HepG2 (cell line): ENCODE data around the gene DPAGT1. TPM values are rescaled to one million over a fixed set of nuclear protein-coding genes. Genes with fewer than 3 reads are reported as not detected.

Source experiments
- ATRX ChIP-seq: sonication (generic); formaldehyde crosslinking; IDR thresholded peaks from 2 replicates; pipeline ENCODE4 v1.4.0; 2020; ENCODE audit warnings: missing genetic modification reagents, borderline replicate concordance
- DRAP1 ChIP-seq: IDR thresholded peaks from 2 replicates; pipeline ENCODE4 v1.6.1; 2016; ENCODE audit warnings: missing genetic modification reagents, missing compliant biosample characterization
- HNF1A ChIP-seq, 2 experiments: sonication (generic) in 1 of 2; formaldehyde crosslinking in 1 of 2; IDR thresholded peaks; 2 replicates each; pipeline versions ENCODE4 v1.4.0 to v1.6.1; 2016 to 2020; ENCODE audit warnings: borderline replicate concordance in 1 of 2, low read depth in 1 of 2, mild to moderate bottlenecking in 1 of 2, missing genetic modification reagents in 1 of 2
- KDM4B ChIP-seq: sonication (generic); formaldehyde crosslinking; IDR thresholded peaks from 2 replicates; pipeline ENCODE4 v1.4.0; 2020; ENCODE audit warnings: missing genetic modification reagents
- MAX ChIP-seq: IDR thresholded peaks from 2 replicates; pipeline ENCODE4 v1.6.1; 2012; ENCODE audit warnings: inconsistent platforms
- PPARG ChIP-seq: conservative IDR thresholded peaks from 2 replicates; pipeline ENCODE4 v1.6.1; 2016; ENCODE audit warnings: missing biosample characterization, missing genetic modification reagents
- SOX6 ChIP-seq, 2 experiments: fragments of 450-650 bp in 1 of 2; sonication (generic) in 1 of 2; formaldehyde crosslinking in 1 of 2; IDR thresholded peaks; 2 replicates each; pipeline versions ENCODE4 v1.4.0 to v1.6.1; 2017 to 2020; ENCODE audit warnings: antibody characterized with exemption in 1 of 2, mild to moderate bottlenecking in 1 of 2, missing genetic modification reagents in 1 of 2
- SP140L ChIP-seq: sonication (generic); formaldehyde crosslinking; IDR thresholded peaks from 2 replicates; pipeline ENCODE4 v1.4.0; 2020; ENCODE audit warnings: missing genetic modification reagents, borderline replicate concordance
- SPEN ChIP-seq: sonication (generic); formaldehyde crosslinking; IDR thresholded peaks from 2 replicates; pipeline ENCODE4 v1.5.1; 2020; ENCODE audit warnings: low read depth, mild to moderate bottlenecking, missing genetic modification reagents
- SRSF9 ChIP-seq: fragments of 200-400 bp; formaldehyde crosslinking; IDR thresholded peaks from 2 replicates; pipeline ENCODE4 v1.6.1; 2018; ENCODE audit warnings: borderline replicate concordance, mild to moderate bottlenecking, low read depth, low read length; ENCODE audit not compliant: insufficient read depth, poor library complexity, severe bottlenecking
- ZIK1 ChIP-seq: sonication (generic); formaldehyde crosslinking; IDR thresholded peaks from 2 replicates; pipeline ENCODE4 v1.5.0; 2020; ENCODE audit warnings: mild to moderate bottlenecking, low read depth, missing genetic modification reagents, borderline replicate concordance
- ZNF138 ChIP-seq: sonication (generic); formaldehyde crosslinking; IDR thresholded peaks from 2 replicates; pipeline ENCODE4 v1.5.0; 2020; ENCODE audit warnings: mild to moderate bottlenecking, low read depth, missing genetic modification reagents
- ZNF160 ChIP-seq: sonication (generic); formaldehyde crosslinking; IDR thresholded peaks from 2 replicates; pipeline ENCODE4 v1.8.0; 2022; ENCODE audit warnings: mild to moderate bottlenecking, inconsistent platforms, missing genetic modification reagents
- ZNF580 ChIP-seq: IDR thresholded peaks from 2 replicates; pipeline ENCODE4 v1.6.1; 2016; ENCODE audit warnings: low read depth, borderline replicate concordance
- ZNF660 ChIP-seq: sonication (generic); formaldehyde crosslinking; IDR thresholded peaks from 2 replicates; pipeline ENCODE4 v1.5.1; 2020; ENCODE audit warnings: mild to moderate bottlenecking, low read depth, missing genetic modification reagents, borderline replicate concordance
- ZNF879 ChIP-seq: sonication (generic); formaldehyde crosslinking; IDR thresholded peaks from 2 replicates; pipeline ENCODE4 v1.8.1; 2023; ENCODE audit warnings: missing genetic modification reagents
- polyA plus RNA-seq, 8 experiments: library from polyadenylated mRNA; depleted of rRNA in 3 of 8; stranded (reverse) in 7 of 8; unstranded in 1 of 8; fragments of >200 nt; fragmentation: Illumina TruSeq in 4 of 8; extraction: Trizol in 4 of 8; gene quantifications; 2 replicates each; pipeline versions ENCODE4 v1.2.1 to v1.2.3, GENCODE V29; 2011 to 2016; ENCODE audit warnings: low read depth in 4 of 8, missing spikeins in 1 of 8, mixed read lengths in 1 of 8; ENCODE audit not compliant: insufficient read depth in 1 of 8
- total RNA-seq, 5 experiments: library from RNA; depleted of rRNA; stranded (reverse); fragments of >200 nt; fragmentation: Illumina TruSeq; extraction: Trizol; gene quantifications; 2 replicates each; pipeline ENCODE4 v1.2.3, GENCODE V29; 2016; ENCODE audit warnings: low read depth in 1 of 5
- TF ChIP-seq, protein P1 (sequence below): sonication (generic); formaldehyde crosslinking; IDR thresholded peaks from 2 replicates; pipeline ENCODE4 v1.9.0; 2022; ENCODE audit warnings: missing genetic modification reagents, mild to moderate bottlenecking, borderline replicate concordance
- TF ChIP-seq, protein P2 (sequence below): sonication (generic); formaldehyde crosslinking; IDR thresholded peaks from 2 replicates; pipeline ENCODE4 v1.4.0; 2020; ENCODE audit warnings: mild to moderate bottlenecking, missing genetic modification reagents
- TF ChIP-seq, protein P3 (sequence below): IDR thresholded peaks from 2 replicates; pipeline ENCODE4 v1.6.1; 2016
- TF ChIP-seq, protein P4 (sequence below): sonication (generic); formaldehyde crosslinking; IDR thresholded peaks from 2 replicates; pipeline ENCODE4 v1.4.0; 2020; ENCODE audit warnings: missing genetic modification reagents, low read depth, mild to moderate bottlenecking, borderline replicate concordance

Gene DPAGT1
- total and polyA plus RNA-seq, 2 of the 13 experiments (the other 11 are each of a cell fraction or from before 2014, with no cell fraction given), result 37.6 to 70.7 TPM

DNA sequence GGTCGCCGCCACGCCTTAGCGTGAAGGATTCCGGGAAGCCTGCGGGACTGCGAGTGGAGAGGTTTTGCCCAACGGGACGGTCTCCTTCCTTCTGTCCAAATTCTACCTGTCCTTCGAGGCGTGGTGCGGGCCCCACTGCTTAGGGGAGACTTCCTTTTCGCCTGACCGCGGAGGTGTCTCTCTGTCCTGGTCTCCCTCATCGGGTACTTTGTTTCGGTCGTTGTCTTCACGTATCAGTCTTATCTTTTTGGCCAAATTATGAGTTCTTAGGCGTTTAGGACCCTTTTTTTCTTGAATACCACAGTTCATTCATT is 20.1 kb upstream of the DPAGT1 start (continued):
- TF ChIP-seq SOX6 (IDR thresholded peaks at IDR 0.05) (no peak), SOX6 (CRISPR knock-in tag; IDR thresholded peaks at IDR 0.05) (peak; percentile 31; the same call in 1 of the 2 replicates), HNF1A (IDR thresholded peaks at IDR 0.05; ENCODE audit: low read depth) (no peak), HNF1A (CRISPR knock-in tag; IDR thresholded peaks at IDR 0.05; ENCODE audit: borderline replicate concordance) (no peak), DRAP1 (CRISPR knock-in tag) (no peak), SPEN (no peak), KDM4B (CRISPR knock-in tag) (no peak), PPARG (CRISPR knock-in tag) (0 out of 2 replicates have a peak, but pooled peaks have one; percentile 7), SRSF9 (no peak), ZNF160 (no peak), ZNF580 (CRISPR knock-in tag) (0 out of 2 replicates have a peak, but pooled peaks have one; percentile 2), ZIK1 (CRISPR knock-in tag) (no peak), ZNF660 (CRISPR knock-in tag) (no peak), ATRX (CRISPR knock-in tag) (no peak), ZNF879 (CRISPR knock-in tag) (no peak), SP140L (CRISPR knock-in tag) (no peak), MAX (no peak), ZNF138 (CRISPR knock-in tag) (no peak)
- TF ChIP-seq, protein P1, sequence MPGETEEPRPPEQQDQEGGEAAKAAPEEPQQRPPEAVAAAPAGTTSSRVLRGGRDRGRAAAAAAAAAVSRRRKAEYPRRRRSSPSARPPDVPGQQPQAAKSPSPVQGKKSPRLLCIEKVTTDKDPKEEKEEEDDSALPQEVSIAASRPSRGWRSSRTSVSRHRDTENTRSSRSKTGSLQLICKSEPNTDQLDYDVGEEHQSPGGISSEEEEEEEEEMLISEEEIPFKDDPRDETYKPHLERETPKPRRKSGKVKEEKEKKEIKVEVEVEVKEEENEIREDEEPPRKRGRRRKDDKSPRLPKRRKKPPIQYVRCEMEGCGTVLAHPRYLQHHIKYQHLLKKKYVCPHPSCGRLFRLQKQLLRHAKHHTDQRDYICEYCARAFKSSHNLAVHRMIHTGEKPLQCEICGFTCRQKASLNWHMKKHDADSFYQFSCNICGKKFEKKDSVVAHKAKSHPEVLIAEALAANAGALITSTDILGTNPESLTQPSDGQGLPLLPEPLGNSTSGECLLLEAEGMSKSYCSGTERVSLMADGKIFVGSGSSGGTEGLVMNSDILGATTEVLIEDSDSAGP (CRISPR knock-in tag), result peak; percentile 66; the same call in 1 of the 2 replicates
- TF ChIP-seq, protein P2, sequence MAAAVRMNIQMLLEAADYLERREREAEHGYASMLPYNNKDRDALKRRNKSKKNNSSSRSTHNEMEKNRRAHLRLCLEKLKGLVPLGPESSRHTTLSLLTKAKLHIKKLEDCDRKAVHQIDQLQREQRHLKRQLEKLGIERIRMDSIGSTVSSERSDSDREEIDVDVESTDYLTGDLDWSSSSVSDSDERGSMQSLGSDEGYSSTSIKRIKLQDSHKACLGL (CRISPR knock-in tag), result 0 out of 2 replicates have a peak, but pooled peaks have one; percentile 16
- TF ChIP-seq, protein P3, sequence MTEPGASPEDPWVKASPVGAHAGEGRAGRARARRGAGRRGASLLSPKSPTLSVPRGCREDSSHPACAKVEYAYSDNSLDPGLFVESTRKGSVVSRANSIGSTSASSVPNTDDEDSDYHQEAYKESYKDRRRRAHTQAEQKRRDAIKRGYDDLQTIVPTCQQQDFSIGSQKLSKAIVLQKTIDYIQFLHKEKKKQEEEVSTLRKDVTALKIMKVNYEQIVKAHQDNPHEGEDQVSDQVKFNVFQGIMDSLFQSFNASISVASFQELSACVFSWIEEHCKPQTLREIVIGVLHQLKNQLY (CRISPR knock-in tag), result 0 out of 2 replicates have a peak, but pooled peaks have one; percentile 3
- TF ChIP-seq, protein P4, sequence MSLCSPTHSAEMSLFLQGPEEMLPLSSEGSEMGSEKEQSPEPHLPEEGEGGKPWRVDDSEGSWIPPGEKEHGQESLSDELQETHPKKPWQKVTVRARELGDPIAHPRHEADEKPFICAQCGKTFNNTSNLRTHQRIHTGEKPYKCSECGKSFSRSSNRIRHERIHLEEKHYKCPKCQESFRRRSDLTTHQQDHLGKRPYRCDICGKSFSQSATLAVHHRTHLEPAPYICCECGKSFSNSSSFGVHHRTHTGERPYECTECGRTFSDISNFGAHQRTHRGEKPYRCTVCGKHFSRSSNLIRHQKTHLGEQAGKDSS (CRISPR knock-in tag), result no peak
